Liver (tissue), 9 donors: ENCODE measurements around the gene RASD2. TPM values are rescaled to one million over a fixed set of nuclear protein-coding genes. Genes with fewer than 3 reads are reported as not detected.

Experiments used
- DNase-seq: peaks from one replicate; pipeline ENCODE4 v3.0.0-alpha.2; 2017; ENCODE audit warnings: low spot score
- H3K27ac ChIP-seq, 2 donors: one replicate each; pipeline ENCODE4 v1.7.0; 2013; ENCODE audit warnings: inconsistent platforms in 2 of 2, low read length in 2 of 2, control low read depth in 1 of 2, low read depth in 1 of 2, mild to moderate bottlenecking in 1 of 2
- H3K27me3 ChIP-seq, 4 donors: one replicate each; pipeline versions ENCODE4 v1.6.1 to v1.7.0; 2013; ENCODE audit warnings: low read length in 3 of 4, inconsistent platforms in 1 of 4, mild to moderate bottlenecking in 1 of 4, moderate library complexity in 1 of 4; ENCODE audit not compliant: control insufficient read depth in 4 of 4, insufficient read depth in 4 of 4
- H3K36me3 ChIP-seq, 4 donors: one replicate each; pipeline versions ENCODE4 v1.6.1 to v1.7.0; 2013; ENCODE audit warnings: low read length in 3 of 4, mild to moderate bottlenecking in 3 of 4, low read depth in 1 of 4, moderate library complexity in 1 of 4; ENCODE audit not compliant: control insufficient read depth in 4 of 4, insufficient read depth in 3 of 4
- H3K4me1 ChIP-seq, 4 donors: one replicate each; pipeline versions ENCODE4 v1.6.1 to v1.7.0; 2013; ENCODE audit warnings: low read length in 3 of 4, mild to moderate bottlenecking in 3 of 4, moderate library complexity in 1 of 4; ENCODE audit not compliant: control insufficient read depth in 4 of 4, insufficient read depth in 4 of 4
- H3K4me3 ChIP-seq, 3 donors: one replicate each; pipeline versions ENCODE4 v1.6.1 to v1.7.0; 2013; ENCODE audit warnings: low read length in 3 of 3, control low read depth in 1 of 3, low read depth in 1 of 3, mild to moderate bottlenecking in 1 of 3
- H3K9ac ChIP-seq, 2 donors: one replicate each; pipeline ENCODE4 v1.7.0; 2013; ENCODE audit warnings: low read length in 2 of 2, mild to moderate bottlenecking in 2 of 2, moderate library complexity in 2 of 2, control low read depth in 1 of 2, low read depth in 1 of 2
- H3K9me3 ChIP-seq, 4 donors: one replicate each; pipeline versions ENCODE4 v1.6.1 to v1.7.0; 2013; ENCODE audit warnings: low read length in 3 of 4; ENCODE audit not compliant: control insufficient read depth in 4 of 4
- ATF3 ChIP-seq: IDR thresholded peaks from 2 replicates; pipeline ENCODE4 v1.6.1; 2016; ENCODE audit warnings: antibody characterized with exemption
- CTCF ChIP-seq: fragments of 150-350 bp; IDR thresholded peaks from 2 replicates; pipeline ENCODE4 v1.5.1; 2017; ENCODE audit warnings: improper control_type of control experiment, low read depth, low read length; ENCODE audit not compliant: missing input control
- EGR1 ChIP-seq, 2 donors: IDR thresholded peaks; 2 replicates each; pipeline ENCODE4 v1.6.1; 2016 to 2018; ENCODE audit warnings: antibody characterized with exemption in 2 of 2, low read depth in 2 of 2
- FOXA1 ChIP-seq: IDR thresholded peaks from 2 replicates; pipeline ENCODE4 v1.6.1; 2016; ENCODE audit warnings: antibody characterized with exemption
- FOXA2 ChIP-seq: IDR thresholded peaks from 2 replicates; pipeline ENCODE4 v1.6.1; 2016; ENCODE audit warnings: antibody characterized with exemption
- HNF4A ChIP-seq, 2 donors: conservative IDR thresholded peaks; 2 replicates each; pipeline ENCODE4 v1.6.1; 2016; ENCODE audit warnings: antibody characterized with exemption in 2 of 2, mild to moderate bottlenecking in 2 of 2
- HNF4G ChIP-seq: IDR thresholded peaks from 2 replicates; pipeline ENCODE4 v1.6.1; 2016; ENCODE audit warnings: antibody characterized with exemption
- JUND ChIP-seq, 2 donors: IDR thresholded peaks; 2 replicates each; pipeline ENCODE4 v1.6.1; 2016; ENCODE audit warnings: antibody characterized with exemption in 2 of 2
- MAX ChIP-seq: IDR thresholded peaks from 2 replicates; pipeline ENCODE4 v1.6.1; 2016; ENCODE audit warnings: antibody characterized with exemption
- NR2F2 ChIP-seq: IDR thresholded peaks from 2 replicates; pipeline ENCODE4 v1.6.1; 2016; ENCODE audit warnings: antibody characterized with exemption
- RAD21 ChIP-seq, 2 donors: IDR thresholded peaks; 2 replicates each; pipeline ENCODE4 v1.6.1; 2016; ENCODE audit warnings: antibody characterized with exemption in 2 of 2, mild to moderate bottlenecking in 2 of 2
- REST ChIP-seq: IDR thresholded peaks from 2 replicates; pipeline ENCODE4 v1.6.1; 2016; ENCODE audit warnings: antibody characterized with exemption, mild to moderate bottlenecking
- SP1 ChIP-seq: IDR thresholded peaks from 2 replicates; pipeline ENCODE4 v1.6.1; 2018; ENCODE audit warnings: antibody characterized with exemption, mild to moderate bottlenecking
- TAF1 ChIP-seq: conservative IDR thresholded peaks from 2 replicates; pipeline ENCODE4 v1.6.1; 2016; ENCODE audit warnings: antibody characterized with exemption, mild to moderate bottlenecking
- YY1 ChIP-seq: IDR thresholded peaks from 2 replicates; pipeline ENCODE4 v1.6.1; 2016; ENCODE audit warnings: antibody characterized with exemption, mild to moderate bottlenecking
- ZBTB33 ChIP-seq: IDR thresholded peaks from 2 replicates; pipeline ENCODE4 v1.6.1; 2016; ENCODE audit warnings: antibody characterized with exemption
- WGBS: extraction: QIAGEN DNeasy Blood & Tissue Kit; methylation state at CpG from one replicate; pipeline ENCODE4 v1.1.7; 2013; 5-methylcytosine and 5-hydroxymethylcytosine counted together
- polyA plus RNA-seq, 2 donors: library from polyadenylated mRNA; stranded (reverse) in 1 of 2; unstranded in 1 of 2; fragments of 200-250 nt in 1 of 2; fragments of >200 nt in 1 of 2; fragmentation: Nextera tagmentation in 1 of 2; extraction: Ambion mirVana in 1 of 2; gene quantifications; one replicate each; pipeline versions ENCODE4 v1.2.1 to v1.2.3, GENCODE V29; 2013 to 2015
- total RNA-seq, 2 donors: library from RNA; depleted of rRNA; stranded (reverse); fragments of >200 nt; gene quantifications; one replicate each; pipeline ENCODE4 v1.2.3, GENCODE V29; 2014
- donor health status: healthy.
- donor health status: healthy.
- donor health status: healthy.
- donor health status: healthy.
- donor health status: healthy.

The RASD2 gene
- total and polyA plus RNA-seq, 4 donors: under 0.01 to 0.05 TPM; not detected in 2

GRCh38 chr22:35576671-35577070 is 36.0 kb downstream of the RASD2 start:
- WGBS: 91% methylated on average over 8 of the region's 8 CpGs
- Histone ChIP-seq H3K4me3 (no peak overlapping the region), H3K27ac (no peak overlapping the region), H3K9ac (no peak overlapping the region), H3K4me1 (no peaks in the 10 kb centered on the region), H3K36me3 (no peaks in the 10 kb centered on the region), H3K27me3 (no peaks in the 10 kb centered on the region), H3K9me3 (no peaks in the 10 kb centered on the region)
- TF ChIP-seq SP1: no peak
- no peak for TF ChIP-seq NR2F2
- TF ChIP-seq REST: no peak
- no peak for TF ChIP-seq YY1
- no peak for TF ChIP-seq TAF1
- no peak for DNase-seq

- H3K4me1 ChIP-seq: no peaks in the 10 kb centered on the region
- H3K4me3 ChIP-seq: no peak overlapping the region
- no peak overlapping the region for H3K27ac ChIP-seq
- no peaks in the 10 kb centered on the region for H3K9me3 ChIP-seq
- H3K9ac ChIP-seq: no peak overlapping the region
- TF ChIP-seq EGR1 (IDR thresholded peaks at IDR 0.05; ENCODE audit: low read depth in 2 of 2) (no peak), RAD21 (IDR thresholded peaks at IDR 0.05) (no peak), SP1 (no peak), FOXA2 (no peak), FOXA1 (no peak), JUND (IDR thresholded peaks at IDR 0.05) (no peak), TAF1 (no peak), HNF4A (conservative IDR thresholded peaks at IDR 0.05) (no peak), YY1 (no peak), CTCF (no peak), MAX (no peak), ATF3 (no peak), ZBTB33 (no peak), HNF4G (no peak), REST (no peak)
- WGBS: 88% methylated on average over 2 of the region's 2 CpGs
- no peak for DNase-seq
- H3K36me3 ChIP-seq: no peaks in the 10 kb centered on the region
- H3K27me3 ChIP-seq: no peaks in the 10 kb centered on the region
These were observed 37.4 kb downstream of the RASD2 start for GRCh38 chr22:35577799-35578659.
